SK-MEL-5 (cell line): Measurements from ENCODE around the gene DHRS4. TPM values are rescaled to one million over a fixed set of nuclear protein-coding genes. Genes with fewer than 3 reads are reported as not detected.
"Not testable (repeated sequence)": the region's sequence is repeated elsewhere in the genome, so short reads cannot be mapped to it uniquely, and the experiment has no call there.

ENCODE experiments used
- DNase-seq: peaks from one replicate; pipeline ENCODE4 v3.0.0-alpha.2; 2016; ENCODE audit warnings: low read depth, low spot score
- in situ Hi-C: cut with HindIII; loops from 2 replicates; pipeline ENCODE4 v1.10.0; 2016; ENCODE audit warnings: low sequenced_read_pairs, high pct_unique_total_duplicates, low pct_unique_long_range_greater_than_20kb
- total RNA-seq: library from RNA; depleted of rRNA; stranded (reverse); fragments of >200 nt; shearing (Covaris generic); gene quantifications from 2 replicates; pipeline ENCODE4 v1.2.3, GENCODE V29; 2014

The DHRS4 gene
- total RNA-seq, 1 experiment from 2014 or later: 53.6 TPM

DNA sequence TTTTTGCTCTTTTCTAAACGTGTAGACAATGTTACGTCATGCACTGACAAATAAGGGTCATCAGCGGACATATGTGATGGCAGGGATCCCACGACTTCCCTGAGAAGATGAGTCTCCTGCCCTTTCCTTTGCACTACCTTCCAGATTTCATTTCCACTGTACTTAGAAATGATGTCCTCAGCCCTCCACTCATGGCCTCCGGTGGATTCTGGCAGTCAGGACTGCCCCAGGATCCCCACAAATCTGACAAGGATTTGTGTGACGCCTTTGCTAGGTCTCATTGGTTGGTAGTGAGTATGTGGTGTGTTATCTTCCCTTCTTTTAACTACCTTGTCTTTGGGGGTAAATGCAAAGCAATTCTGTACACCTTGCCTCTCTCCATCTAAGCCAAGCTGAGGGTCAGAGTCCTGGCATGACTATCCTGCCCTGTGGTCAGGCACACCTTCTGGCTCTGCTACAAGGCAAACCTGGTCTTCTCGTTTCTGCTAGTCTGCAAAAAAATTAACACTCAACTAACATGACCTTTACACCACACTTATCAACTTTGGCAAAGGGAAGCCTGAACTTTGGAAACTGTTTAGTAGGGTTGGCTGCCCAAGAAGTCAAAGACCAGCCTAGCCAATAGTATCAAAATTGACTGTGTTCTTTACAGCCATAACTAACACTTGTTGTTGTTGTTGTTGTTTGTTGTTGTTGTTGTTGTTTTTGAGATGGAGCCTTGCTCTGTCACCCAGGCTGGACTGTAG, 17.3 kb upstream of the DHRS4 start:
- in situ Hi-C loops: no loop called here
- DNase-seq: no peak

DNA sequence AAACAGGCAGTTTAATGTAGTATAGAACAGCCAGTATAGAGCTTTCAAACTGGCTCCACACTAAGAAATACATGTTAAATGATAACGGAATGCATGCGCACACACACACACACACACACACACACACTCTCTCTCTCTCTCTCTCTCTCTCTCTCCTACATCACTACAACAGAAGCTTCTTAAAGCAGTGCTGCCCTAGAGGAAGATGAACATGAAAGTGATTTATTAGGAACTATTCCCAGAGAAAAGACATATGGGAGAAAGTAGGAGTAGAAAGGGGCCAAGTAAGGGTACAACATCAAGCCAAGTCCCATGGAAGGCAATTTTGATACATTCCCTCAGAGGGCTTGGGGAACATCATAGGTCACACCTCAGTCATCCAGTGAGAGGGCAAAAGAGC, 16.4 kb upstream of the DHRS4 start:
- no peak for DNase-seq
- in situ Hi-C loops: no loop called here

DNA sequence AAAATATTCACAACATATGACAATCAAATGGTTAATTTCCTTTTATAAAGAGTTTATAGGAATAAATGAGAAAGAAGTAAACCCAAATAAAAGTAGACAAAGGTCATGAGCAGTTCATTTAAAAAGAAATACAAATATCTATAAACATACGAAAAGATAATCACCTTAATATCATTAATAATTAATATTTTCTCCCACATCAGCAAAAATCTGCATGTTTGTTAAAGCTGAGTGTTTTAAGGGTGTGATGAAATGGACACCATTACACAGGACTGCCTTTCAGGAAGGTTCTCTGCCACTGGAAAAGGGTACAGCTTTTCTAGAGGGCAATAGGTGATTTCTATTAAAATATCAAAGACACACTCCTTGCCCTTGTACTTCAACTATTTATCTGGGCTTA, 14.7 kb upstream of the DHRS4 start:
- in situ Hi-C loops: no loop called here
- no peak for DNase-seq

DNA sequence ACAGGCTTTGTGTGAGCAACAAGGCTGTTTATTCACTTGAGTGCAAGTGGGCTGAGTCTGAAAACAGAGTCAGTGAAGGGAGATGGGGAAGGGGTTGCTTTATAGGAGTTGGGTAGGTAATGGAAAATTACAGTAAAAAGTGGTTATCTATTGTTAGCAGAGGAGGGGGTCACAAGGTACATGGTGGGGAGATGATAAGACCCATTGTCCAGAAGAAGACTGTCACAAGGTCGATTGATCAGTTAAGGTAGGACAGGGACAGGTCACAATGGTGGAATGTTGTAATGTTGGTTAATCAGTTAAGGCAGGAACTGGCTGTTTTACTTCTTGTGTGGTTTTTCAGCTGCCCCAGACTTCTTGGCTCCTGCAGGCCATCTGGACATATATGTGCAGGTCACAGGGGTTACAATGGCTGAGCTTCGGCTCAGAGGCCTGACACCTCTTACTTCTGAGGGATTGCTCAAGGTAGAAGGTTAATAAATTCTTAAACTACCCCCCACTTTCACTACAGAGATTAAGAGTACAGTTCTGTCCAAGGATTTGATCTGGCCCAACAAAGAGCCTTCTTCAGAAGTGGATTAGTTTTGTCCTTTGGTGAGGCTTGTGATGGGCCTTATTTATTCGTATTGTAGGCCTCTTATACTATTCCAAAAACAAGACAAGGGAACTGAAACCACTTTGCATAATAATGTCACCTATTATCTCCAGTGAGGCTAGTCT, 13.8 kb upstream of the DHRS4 start:
- in situ Hi-C loops: no loop called here

DNA sequence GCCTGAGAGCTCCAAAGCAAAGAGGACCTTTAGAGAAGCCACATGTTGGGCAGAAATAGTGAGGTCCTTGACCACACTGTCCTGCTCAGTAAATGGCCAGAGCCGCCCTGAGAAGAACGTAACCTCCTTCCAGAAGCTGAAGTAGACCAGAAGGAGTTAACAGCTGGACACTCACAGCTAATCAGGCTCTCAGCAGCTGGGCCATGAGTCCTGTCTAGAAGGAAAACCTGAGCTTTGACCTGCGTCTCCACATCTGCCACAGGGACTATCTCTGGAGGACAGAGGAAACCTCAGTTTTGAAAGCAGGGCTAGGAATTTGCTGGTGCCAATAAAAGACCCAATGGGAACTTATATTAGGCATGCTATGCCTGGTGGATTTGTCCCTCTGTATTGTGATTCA, 12.3 kb upstream of the DHRS4 start:
- in situ Hi-C loops: no loop called here
- no peak for DNase-seq

More for the DNA sequence above, 13.8 kb upstream of the DHRS4 start:
- DNase-seq: no peak

DNA sequence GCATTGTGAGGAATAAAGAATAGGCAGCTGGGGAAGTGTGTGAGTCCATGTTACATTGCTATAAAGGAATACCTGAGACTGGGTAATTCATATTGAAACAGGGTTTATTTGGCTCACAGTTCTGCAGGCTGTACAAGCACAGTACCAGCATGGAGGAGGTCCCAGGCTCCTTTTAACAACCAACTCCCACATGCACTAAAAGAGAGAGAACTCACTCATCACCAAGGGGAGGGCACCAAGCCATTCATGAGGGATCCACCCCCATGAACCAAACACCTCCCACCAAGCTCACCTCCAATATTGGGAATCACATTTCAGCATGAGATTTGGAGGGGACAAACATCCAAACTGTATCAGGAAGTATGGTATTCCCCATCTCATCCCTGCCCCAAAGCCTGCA, 11.9 kb upstream of the DHRS4 start:
- in situ Hi-C loops: no loop called here
- no peak for DNase-seq

DNA sequence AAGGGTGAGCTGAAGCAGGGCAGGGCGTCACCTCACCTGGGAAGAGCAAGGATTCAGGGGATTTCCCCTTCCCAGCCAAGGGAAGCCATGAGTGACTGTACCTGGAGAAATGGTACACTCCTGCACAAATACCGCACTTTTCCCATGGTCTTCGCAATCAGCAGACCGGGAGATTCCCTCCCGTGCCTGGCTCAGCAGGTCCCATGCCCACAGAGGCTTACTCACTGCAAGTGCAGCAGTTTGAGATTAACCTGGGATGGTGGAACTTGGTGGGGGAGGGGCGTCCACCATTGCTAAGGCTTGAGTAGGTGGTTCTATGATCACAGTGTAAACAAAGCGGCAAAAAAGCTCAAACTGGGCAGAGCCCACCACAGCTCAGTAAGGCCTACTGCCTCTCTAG, 11.0 kb upstream of the DHRS4 start:
- no peak for DNase-seq
- in situ Hi-C loops: no loop called here

DNA sequence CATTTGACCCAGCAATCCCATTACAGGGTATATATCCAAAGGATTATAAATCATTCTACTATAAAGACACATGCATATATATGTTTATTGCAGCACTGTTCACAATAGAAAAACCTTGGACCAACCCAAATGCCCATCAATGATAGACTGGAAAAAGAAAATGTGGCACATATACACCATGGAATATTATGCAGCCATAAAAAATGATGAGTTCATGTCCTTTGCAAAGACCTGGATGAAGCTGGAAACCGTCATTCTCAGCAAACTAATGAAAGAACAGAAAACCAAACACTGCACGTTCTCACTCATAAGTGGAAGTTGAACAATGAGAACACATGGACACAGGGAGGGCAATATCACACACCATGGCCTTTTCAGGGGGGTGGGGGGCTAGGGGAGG, 4.5 kb upstream of the DHRS4 start:
- DNase-seq, in situ Hi-C loops: not testable (repeated sequence)

DNA sequence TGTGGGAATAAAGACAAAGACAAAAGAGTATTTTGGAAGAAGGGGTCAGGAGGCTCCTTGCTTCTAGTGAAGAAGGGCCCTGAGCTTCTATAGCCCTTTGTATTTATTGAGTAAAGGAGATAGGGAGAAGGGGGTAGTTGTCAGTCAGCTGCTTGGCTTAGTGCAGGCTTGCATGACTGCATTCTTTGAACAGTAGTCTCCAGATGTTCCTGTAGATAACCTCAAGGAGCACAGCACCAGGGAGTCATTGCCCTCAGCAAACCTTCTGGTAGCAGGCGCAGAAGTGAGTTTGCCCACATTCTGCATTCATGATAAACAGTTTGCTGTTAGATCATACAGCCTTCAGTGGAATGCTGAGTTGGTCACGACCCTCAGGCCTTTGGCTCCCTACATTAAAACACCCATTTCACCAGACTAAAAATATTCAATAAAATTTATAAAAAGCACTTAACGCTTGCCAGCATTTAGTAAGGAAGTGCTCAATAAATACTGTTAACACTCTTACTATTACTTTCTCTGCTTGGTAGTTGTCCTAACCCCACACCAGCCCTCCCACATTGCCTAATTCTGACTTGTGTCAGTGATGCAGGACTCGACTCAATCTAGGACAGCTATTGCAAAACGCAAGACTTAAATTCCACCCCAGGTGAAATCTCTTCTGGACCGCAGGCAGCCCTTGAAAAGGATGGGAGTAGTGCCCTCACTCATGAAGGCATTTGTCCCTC, 3.0 kb upstream of the DHRS4 start:
- DNase-seq: peak; percentile 87
- in situ Hi-C loops: no loop called here

DNA sequence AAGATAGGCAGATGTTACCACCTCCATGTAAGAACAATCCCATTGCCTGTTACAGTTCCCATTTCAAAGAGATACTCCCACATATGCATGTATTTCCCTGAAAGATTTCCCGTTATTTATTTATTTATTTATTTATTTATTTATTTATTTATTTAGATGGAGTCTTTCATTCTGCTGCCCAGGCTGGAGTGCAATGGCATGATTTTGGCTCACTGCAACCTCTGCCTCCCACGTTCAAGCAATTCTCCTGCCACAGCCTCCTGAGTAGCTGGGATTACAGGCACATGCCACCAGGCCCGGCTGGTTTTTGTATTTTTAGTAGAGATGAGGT, 2.5 kb upstream of the DHRS4 start:
- in situ Hi-C loops, DNase-seq: not testable (repeated sequence)

DNA sequence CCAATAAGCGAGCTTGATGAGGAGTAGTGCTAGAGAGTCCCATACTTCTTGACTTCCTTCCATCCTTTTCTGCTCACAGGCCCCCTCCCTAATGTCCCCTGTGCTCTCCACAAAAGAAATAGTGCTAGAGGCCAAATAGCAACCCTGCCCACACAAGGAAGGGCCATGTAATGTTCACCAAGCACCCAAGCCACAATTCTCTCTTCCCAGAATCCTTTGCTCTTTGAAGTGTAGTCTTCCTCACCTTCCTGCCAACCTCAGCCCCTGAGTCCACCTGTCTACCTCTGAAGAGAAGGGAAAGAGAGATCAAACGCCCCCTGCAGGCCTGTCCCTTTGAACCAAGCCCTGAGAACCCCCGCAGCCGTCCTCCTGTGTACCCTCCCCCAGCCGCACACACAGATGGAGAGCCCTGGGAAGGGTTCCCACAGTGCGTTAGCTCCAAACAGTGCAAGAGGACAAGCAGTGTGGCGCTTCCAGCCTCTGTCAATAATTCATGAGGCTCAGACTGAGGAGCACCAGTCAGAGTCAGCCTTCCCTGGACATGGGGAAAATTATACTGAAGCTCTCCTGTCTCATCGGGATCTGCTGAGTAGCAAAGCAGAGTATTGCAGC, 1.9 kb upstream of the DHRS4 start:
- in situ Hi-C loops: no loop called here
- peak; percentile 30 for DNase-seq

DNA sequence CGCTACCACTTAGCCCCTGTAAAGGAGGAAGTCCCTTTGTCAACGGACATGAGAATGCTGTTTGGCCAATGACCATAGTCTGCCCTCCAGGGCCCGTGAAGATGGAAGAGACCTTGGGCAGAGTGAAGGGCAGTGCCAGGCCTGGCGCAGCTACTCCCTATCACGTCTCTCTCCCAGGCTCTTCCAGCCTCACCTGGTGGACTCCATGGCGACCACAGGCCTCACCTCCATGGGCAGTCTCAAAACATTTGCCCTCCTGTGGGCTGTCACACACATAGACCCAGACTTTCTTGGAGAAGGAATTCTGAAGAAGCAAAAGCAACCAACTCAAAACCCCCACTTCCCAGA, 480 bp upstream of the DHRS4 start:
- in situ Hi-C loops: not testable (repeated sequence)

DNA sequence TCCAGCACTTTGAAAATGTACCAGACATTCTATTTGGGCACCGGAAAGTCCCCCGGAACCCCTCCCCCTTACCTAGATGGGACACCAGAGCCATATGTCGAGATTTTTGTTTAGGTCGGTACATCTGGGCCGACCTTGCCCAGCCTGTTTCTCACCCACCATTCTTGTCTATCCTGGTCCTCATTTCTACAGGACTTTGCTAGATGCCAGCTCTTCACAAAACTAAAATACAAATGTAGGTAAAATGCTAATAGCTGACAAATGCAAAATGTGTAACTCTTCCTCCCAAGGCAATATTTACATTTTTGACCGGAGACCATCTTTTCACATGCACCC, 677 bp downstream of the DHRS4 start:
- DNase-seq, in situ Hi-C loops: not testable (repeated sequence)

More for the DNA sequence above, 480 bp upstream of the DHRS4 start:
- DNase-seq: not testable (repeated sequence)

DNA sequence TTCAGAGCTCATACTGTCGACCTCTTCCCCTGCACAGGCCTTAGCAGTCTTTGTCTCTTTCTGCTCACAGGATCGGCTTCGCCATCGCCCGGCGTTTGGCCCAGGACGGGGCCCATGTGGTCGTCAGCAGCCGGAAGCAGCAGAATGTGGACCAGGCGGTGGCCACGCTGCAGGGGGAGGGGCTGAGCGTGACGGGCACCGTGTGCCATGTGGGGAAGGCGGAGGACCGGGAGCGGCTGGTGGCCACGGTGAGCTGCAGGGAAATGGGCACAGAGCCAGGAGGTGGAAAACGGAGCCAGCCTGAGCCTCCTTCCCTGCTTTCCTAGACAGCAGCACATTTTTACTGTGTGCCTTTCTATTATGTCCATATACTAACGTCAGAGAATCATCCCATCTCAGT, 1.4 kb downstream of the DHRS4 start:
- in situ Hi-C loops: not testable (repeated sequence)

DNA sequence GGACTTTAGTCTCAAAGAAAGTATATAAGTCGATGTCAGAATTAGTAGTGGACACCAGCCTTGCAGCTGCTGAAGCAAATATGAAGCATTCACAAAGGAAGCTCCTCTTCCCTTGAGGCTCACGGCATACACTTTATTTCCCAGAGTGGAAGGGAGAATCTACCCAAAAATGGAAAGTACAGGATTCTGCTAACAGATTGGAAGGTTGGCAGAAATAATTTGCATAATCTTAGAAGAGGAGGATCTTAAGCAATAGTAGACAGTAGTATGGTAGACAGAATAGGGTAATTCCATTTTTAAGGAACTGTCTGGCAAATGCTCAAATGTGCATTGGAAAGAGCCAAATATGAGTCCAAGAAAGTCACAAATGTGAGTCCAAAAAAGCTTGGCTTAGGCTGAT, 2.2 kb downstream of the DHRS4 start:
- in situ Hi-C loops, DNase-seq: not testable (repeated sequence)

More for the DNA sequence above, 1.4 kb downstream of the DHRS4 start:
- DNase-seq: peak; percentile 46

DNA sequence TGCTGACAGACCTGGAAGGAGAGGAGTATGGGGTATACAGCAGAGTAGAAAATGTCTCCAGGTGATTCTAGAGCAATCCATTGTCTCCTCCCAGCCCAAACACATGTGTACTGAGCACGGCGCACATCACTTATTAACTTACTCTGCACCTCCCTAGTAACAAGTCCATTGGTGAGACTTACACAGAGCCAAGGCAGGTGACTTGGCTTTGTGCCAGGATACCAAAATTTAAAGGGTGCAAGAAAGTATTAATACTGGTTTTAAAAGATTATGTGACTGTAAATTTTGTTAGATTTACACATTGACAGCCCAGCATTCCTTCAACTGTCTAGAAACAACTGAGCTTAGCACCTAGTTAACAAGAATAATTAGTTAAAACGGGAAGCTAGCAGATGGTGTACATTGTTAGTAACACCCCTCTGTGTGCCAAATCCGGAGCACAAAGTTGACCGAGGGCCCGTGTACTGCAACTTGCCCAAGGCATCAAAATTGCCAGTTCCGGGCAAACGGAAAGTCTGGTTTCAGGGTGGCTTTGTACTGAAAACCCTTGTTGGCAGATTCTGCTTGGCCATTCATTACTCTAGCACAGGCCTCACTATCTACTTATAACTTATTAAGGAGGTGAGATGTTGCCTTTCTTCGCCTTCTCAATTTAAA, 4.5 kb downstream of the DHRS4 start:
- in situ Hi-C loops, DNase-seq: not testable (repeated sequence)

DNA sequence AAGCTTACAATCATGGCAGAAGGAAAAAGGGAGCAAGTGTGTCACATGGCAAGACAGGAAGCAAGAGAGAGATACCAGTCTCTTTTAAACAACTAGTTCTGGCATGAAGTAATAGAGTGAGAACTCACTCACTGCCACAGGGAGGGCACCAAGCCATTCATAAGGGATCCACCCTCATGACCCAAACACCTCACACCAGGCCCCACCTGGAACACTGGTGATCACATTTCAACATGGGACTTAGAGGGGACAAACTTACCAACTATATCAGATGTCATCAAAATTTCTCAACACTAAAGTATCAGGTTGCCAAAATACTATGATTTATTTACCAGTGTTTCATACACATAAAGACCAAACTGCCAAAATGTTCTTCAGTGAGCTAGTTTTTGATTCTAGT, 7.3 kb downstream of the DHRS4 start:
- in situ Hi-C loops, DNase-seq: not testable (repeated sequence)

DNA sequence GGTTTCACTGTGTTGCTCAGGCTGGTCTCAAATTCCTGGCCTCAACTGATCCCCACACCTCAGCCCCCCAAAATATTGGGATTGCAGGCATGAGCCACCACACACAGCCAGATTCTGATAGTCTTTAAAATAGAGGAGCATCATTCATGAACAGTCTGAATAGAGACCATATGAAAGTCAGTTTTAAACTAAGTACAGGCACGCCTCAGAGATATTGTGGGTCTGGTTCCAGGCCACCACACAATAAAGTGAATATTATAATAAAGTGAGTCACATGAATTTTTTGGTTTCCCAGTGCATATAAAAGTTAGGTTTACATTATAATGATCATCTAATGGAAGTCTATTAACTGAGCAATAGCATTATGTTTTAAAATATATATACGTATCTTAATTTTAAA, 8.1 kb downstream of the DHRS4 start:
- DNase-seq, in situ Hi-C loops: not testable (repeated sequence)
